Measurements from ENCODE around the gene YLPM1. TPM values are rescaled to one million over a fixed set of nuclear protein-coding genes. Genes with fewer than 3 reads are reported as not detected.
A peak's percentile ranks its signal among the peaks of the same experiment; 100 is the strongest.

The YLPM1 gene
- total RNA-seq, 1 donor, result 39.7 TPM

- DNase-seq (ENCODE audit: low read depth), result peak; percentile 69
- TF ChIP-seq CTCF (IDR thresholded peaks at IDR 0.05; ENCODE audit: insufficient read depth, low read length), result no peak
- no peak overlapping the region for H3K4me3 ChIP-seq (ENCODE audit: low read depth, low read length)
Measured at GRCh38 chr14:74824997-74825396, 61.9 kb downstream of the YLPM1 start.

GRCh38 chr14:74826574-74826973 is 63.5 kb downstream of the YLPM1 start:
- TF ChIP-seq CTCF (IDR thresholded peaks at IDR 0.05; ENCODE audit: insufficient read depth, low read length), result no peak
- no peak for DNase-seq (ENCODE audit: low read depth)
- H3K4me3 ChIP-seq (ENCODE audit: low read depth, low read length), result no peak overlapping the region

- no peak for DNase-seq (ENCODE audit: low read depth)
- no peak for TF ChIP-seq CTCF (IDR thresholded peaks at IDR 0.05; ENCODE audit: insufficient read depth, low read length)
- no peak overlapping the region for H3K4me3 ChIP-seq (ENCODE audit: low read depth, low read length)
Measured at GRCh38 chr14:74829251-74829650, 66.1 kb downstream of the YLPM1 start.

DNA sequence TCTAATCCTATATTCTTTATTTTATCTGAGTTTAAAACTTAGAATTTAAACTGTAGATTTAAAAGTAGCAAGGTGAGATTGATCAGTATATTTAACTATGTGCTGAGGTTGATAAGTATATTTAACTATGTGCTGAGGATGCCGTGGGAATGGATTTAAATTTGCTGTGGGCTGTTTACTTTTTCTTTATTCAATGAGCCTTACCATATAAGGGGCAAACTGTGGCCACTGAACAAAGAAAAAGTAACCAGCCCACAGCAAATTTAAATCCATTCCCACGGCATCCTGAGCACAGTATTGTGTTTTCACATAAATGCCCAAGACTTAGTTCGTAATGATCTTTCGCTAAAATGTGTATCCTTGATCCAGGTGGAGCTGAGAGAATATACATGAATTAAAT is 69.7 kb downstream of the YLPM1 start:
- no peak for TF ChIP-seq CTCF (IDR thresholded peaks at IDR 0.05; ENCODE audit: insufficient read depth, low read length)
- DNase-seq (ENCODE audit: low read depth), result no peak
- H3K4me3 ChIP-seq (ENCODE audit: low read depth, low read length), result no peak overlapping the region

- no peak for DNase-seq (ENCODE audit: low read depth)
- TF ChIP-seq CTCF (IDR thresholded peaks at IDR 0.05; ENCODE audit: insufficient read depth, low read length), result no peak
- no peak overlapping the region for H3K4me3 ChIP-seq (ENCODE audit: low read depth, low read length)
Measured at GRCh38 chr14:74834692-74835392, 71.7 kb downstream of the YLPM1 start.

DNA sequence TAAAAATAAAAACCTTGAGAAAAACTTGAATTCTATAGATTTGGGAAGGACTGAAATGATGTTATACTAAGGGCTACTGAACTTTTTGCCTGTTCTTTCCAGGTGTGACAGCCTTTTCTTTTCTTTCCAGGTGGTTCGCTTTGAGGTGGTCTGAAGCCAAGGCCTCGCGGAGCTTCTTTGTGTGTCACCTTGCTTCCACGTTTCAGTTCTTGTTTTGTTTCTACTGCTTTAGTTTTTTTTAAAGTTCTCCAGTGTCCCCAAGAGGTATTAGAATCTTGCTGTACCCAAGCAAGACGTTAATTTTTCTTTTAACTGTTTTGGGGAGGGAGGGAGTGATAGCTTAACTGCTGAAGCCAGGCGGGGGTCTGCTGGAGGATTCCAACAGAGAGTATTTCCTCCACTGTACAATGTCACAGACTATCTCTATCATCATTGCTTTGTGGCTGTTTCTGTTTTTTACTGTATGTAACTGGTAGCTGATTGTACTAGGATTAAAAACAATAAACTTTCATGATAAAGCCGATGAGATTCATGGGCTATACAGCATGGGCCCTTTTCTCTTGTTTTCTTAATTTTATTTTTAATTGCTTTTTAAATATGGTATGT is 72.6 kb downstream of the YLPM1 start:
- H3K4me3 ChIP-seq (ENCODE audit: low read depth, low read length), result no peak overlapping the region
- no peak for TF ChIP-seq CTCF (IDR thresholded peaks at IDR 0.05; ENCODE audit: insufficient read depth, low read length)
- no peak for DNase-seq (ENCODE audit: low read depth)
